A673 (cell line): ENCODE measurements around the gene COL16A1.

Experiments
- CTCF ChIP-seq: fragments of 300-800, 200-600 bp; sonication (generic); conservative IDR thresholded peaks from 2 replicates; pipeline ENCODE4 v1.5.1; 2017; ENCODE audit warnings: low read depth, mild to moderate bottlenecking, antibody characterized with exemption, low read length, moderate library complexity, mixed read lengths
- EZH2 ChIP-seq: fragments of 200-600 bp; sonication (generic); IDR thresholded peaks from 2 replicates; pipeline ENCODE4 v1.6.1; 2017; ENCODE audit warnings: borderline replicate concordance, low read depth, mild to moderate bottlenecking, mixed read lengths, antibody characterized with exemption, low read length; ENCODE audit not compliant: poor library complexity, severe bottlenecking

- TF ChIP-seq CTCF (no peak), EZH2 (no peak)
Observed at GRCh38 chr1:31734582-31735107, 30.8 kb upstream of the COL16A1 start.
